ENCODE measurements around the gene POMGNT2. TPM values are rescaled to one million over a fixed set of nuclear protein-coding genes. Genes with fewer than 3 reads are reported as not detected.

POMGNT2 gene
- total RNA-seq, 1 donor = 10.1 TPM

- H2AFZ ChIP-seq (ENCODE audit: low read length) = no peak overlapping the region
- H3K4me1 ChIP-seq (ENCODE audit: insufficient read depth, low read length) = no peaks in the 10 kb centered on the region
- no peaks in the 10 kb centered on the region for H3K9me3 ChIP-seq (ENCODE audit: low read depth, low read length)
- H3K4me2 ChIP-seq (ENCODE audit: insufficient read depth, low read length) = no peak overlapping the region
- no peak for TF ChIP-seq CTCF (IDR thresholded peaks at IDR 0.05; ENCODE audit: extremely low read depth, low read depth, low read length)
- no peak overlapping the region for H3K4me3 ChIP-seq (ENCODE audit: insufficient read depth, low read length)
- H4K20me1 ChIP-seq (ENCODE audit: insufficient read depth, low read length) = no peaks in the 10 kb centered on the region
- DNase-seq (ENCODE audit: insufficient read length, low spot score, missing footprints) = no peak
- H3K27ac ChIP-seq (ENCODE audit: low read depth, low read length) = no peak overlapping the region
- peaks cover 10% of the 10 kb centered on the region for H3K27me3 ChIP-seq (ENCODE audit: insufficient read depth, low read length)
- no peaks in the 10 kb centered on the region for H3K36me3 ChIP-seq (ENCODE audit: insufficient read depth, low read length)
- no peaks in the 10 kb centered on the region for H3K79me2 ChIP-seq (ENCODE audit: insufficient read depth, low read length)
These were observed 7.8 kb upstream of the POMGNT2 start for GRCh38 chr3:43113671-43114070.

GRCh38 chr3:43106293-43106628, 382 bp upstream of the POMGNT2 start:
- Histone ChIP-seq H4K20me1 (ENCODE audit: insufficient read depth, low read length) (peaks cover 7% of the 10 kb centered on the region), H3K4me2 (ENCODE audit: insufficient read depth, low read length) (peak overlapping the region; percentile 93), H2AFZ (ENCODE audit: low read length) (peak overlapping the region; percentile 86), H3K4me1 (ENCODE audit: insufficient read depth, low read length) (peaks cover 4% of the 10 kb centered on the region), H3K36me3 (ENCODE audit: insufficient read depth, low read length) (no peaks in the 10 kb centered on the region), H3K9me3 (ENCODE audit: low read depth, low read length) (no peaks in the 10 kb centered on the region), H3K79me2 (ENCODE audit: insufficient read depth, low read length) (peaks cover 4% of the 10 kb centered on the region), H3K27me3 (ENCODE audit: insufficient read depth, low read length) (no peaks in the 10 kb centered on the region), H3K4me3 (ENCODE audit: insufficient read depth, low read length) (peak overlapping the region; percentile 81), H3K27ac (ENCODE audit: low read depth, low read length) (no peak overlapping the region)
- no peak for TF ChIP-seq CTCF (IDR thresholded peaks at IDR 0.05; ENCODE audit: extremely low read depth, low read depth, low read length)
- peak; percentile 82 for DNase-seq (ENCODE audit: insufficient read length, low spot score, missing footprints)

- Histone ChIP-seq H4K20me1 (ENCODE audit: insufficient read depth, low read length) (peaks cover 7% of the 10 kb centered on the region), H3K4me1 (ENCODE audit: insufficient read depth, low read length) (peaks cover 4% of the 10 kb centered on the region), H3K27me3 (ENCODE audit: insufficient read depth, low read length) (no peaks in the 10 kb centered on the region), H3K4me2 (ENCODE audit: insufficient read depth, low read length) (peak overlapping the region; percentile 93), H3K27ac (ENCODE audit: low read depth, low read length) (no peak overlapping the region), H3K36me3 (ENCODE audit: insufficient read depth, low read length) (no peaks in the 10 kb centered on the region), H3K9me3 (ENCODE audit: low read depth, low read length) (no peaks in the 10 kb centered on the region), H2AFZ (ENCODE audit: low read length) (peak overlapping the region; percentile 83), H3K79me2 (ENCODE audit: insufficient read depth, low read length) (peaks cover 4% of the 10 kb centered on the region), H3K4me3 (ENCODE audit: insufficient read depth, low read length) (peak overlapping the region; percentile 81)
- TF ChIP-seq CTCF (IDR thresholded peaks at IDR 0.05; ENCODE audit: extremely low read depth, low read depth, low read length) = no peak
- DNase-seq (ENCODE audit: insufficient read length, low spot score, missing footprints) = no peak
These were observed 951 bp downstream of the POMGNT2 start for GRCh38 chr3:43104660-43105595.

GRCh38 chr3:43104039-43104438, 1.8 kb downstream of the POMGNT2 start:
- Histone ChIP-seq H4K20me1 (ENCODE audit: insufficient read depth, low read length) (peaks cover 13% of the 10 kb centered on the region), H3K4me2 (ENCODE audit: insufficient read depth, low read length) (no peak overlapping the region), H3K4me1 (ENCODE audit: insufficient read depth, low read length) (peaks cover 4% of the 10 kb centered on the region), H3K4me3 (ENCODE audit: insufficient read depth, low read length) (no peak overlapping the region), H3K79me2 (ENCODE audit: insufficient read depth, low read length) (peaks cover 7% of the 10 kb centered on the region), H3K9me3 (ENCODE audit: low read depth, low read length) (no peaks in the 10 kb centered on the region), H3K27ac (ENCODE audit: low read depth, low read length) (no peak overlapping the region), H3K36me3 (ENCODE audit: insufficient read depth, low read length) (no peaks in the 10 kb centered on the region), H2AFZ (ENCODE audit: low read length) (no peak overlapping the region), H3K27me3 (ENCODE audit: insufficient read depth, low read length) (no peaks in the 10 kb centered on the region)
- no peak for TF ChIP-seq CTCF (IDR thresholded peaks at IDR 0.05; ENCODE audit: extremely low read depth, low read depth, low read length)
- DNase-seq (ENCODE audit: insufficient read length, low spot score, missing footprints) = no peak
